GM21367 (cell line): Measurements from ENCODE around the gene CYP2A7.
"Not testable (repeated sequence)": the region's sequence is repeated elsewhere in the genome, so short reads cannot be mapped to it uniquely, and the experiment has no call there.

ENCODE experiments used
- ATAC-seq: cut with Tn5 transposase; IDR thresholded peaks from one replicate; pipeline ENCODE4 v1.9.1; 2021; ENCODE audit not compliant: unreplicated experiment

CYP2A7 gene

DNA sequence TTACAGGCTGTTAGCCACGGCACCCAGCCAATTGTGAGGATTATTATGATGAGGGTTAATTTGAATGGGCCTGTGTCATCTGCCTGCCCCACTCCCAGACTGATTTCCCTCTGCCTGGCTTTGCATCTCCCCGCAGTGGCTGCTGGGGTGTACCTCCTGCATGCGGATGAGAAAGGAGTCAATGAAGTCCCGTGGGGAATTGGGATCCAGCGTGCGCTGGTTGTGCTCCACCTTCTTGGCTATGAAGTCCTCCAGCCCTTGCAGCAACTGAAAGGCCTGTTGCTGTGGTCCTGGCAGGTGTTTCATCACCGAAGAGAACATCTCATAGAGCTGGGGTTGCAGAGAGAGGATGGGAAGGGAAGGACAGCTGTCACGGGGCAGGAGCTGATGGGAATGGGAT, 35.3 kb downstream of the CYP2A7 start:
- ATAC-seq = not testable (repeated sequence)

DNA sequence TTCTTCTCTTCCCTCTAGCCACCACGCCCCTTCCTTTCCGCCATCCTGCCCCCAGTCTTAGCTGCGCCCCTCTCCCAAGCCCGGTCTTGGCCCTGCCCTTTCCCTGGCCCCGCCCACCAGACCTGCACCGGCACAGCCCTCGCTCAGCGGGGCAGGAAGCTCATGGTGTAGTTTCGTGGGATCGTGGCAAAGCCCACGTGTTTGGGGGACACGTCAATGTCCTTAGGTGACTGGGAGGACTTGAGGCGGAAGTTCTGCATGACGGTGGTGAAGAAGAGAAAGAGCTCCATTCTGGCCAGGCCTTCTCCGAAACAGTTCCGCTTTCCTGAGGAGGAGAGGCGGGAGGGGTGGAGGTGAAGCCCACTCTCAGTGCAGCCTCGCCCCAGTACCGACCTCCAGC, 38.4 kb downstream of the CYP2A7 start:
- not testable (repeated sequence) for ATAC-seq

DNA sequence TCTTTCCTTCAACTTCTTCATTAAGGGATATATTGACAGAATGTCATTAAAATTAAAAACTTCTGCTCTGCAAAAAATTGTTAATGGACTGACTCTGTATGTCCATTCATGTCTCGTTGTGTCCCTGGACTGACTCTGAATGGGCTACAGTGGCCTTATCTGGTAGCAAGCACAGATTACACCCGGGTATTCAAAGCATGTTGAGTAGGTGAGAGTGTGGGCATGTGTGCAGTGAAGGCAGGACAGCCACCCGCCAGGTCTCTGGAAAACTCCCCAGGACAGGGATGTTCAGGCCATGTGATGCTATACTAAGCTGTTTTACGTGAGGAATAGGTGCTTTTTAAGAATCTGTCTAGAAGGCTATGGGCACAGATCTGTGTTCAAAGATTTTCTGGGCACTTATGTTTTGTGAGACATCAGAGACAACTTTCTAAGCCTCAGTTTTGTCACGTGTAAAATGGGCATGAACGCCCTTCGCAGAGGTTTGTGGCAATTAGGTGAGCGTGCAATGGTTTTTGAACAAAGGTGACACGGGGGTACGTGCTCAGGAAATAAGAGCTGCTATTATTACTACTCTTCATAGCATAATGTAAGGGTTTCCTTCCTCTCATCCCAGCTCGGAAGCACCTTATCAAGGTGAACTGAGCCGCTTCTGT, 38.9 kb downstream of the CYP2A7 start:
- not testable (repeated sequence) for ATAC-seq

DNA sequence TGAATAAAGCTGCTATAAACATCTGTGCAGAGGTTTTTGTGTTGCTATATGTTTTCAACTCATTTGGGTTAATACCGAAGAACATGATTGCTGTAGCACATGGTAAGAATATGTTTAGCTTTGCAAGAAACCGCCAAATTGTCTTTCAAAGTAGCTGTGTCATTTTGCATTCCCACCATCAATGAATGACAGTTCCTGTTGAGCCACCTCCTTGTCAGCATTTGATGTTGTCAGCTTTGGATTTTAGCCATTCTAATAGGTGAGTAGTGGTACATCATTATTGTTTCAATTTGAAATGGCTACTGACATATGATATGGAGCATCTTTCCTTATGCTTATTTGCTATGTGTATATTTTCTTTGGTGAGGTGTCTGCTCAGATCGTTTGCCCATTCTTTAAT, 40.0 kb downstream of the CYP2A7 start:
- ATAC-seq = not testable (repeated sequence)

DNA sequence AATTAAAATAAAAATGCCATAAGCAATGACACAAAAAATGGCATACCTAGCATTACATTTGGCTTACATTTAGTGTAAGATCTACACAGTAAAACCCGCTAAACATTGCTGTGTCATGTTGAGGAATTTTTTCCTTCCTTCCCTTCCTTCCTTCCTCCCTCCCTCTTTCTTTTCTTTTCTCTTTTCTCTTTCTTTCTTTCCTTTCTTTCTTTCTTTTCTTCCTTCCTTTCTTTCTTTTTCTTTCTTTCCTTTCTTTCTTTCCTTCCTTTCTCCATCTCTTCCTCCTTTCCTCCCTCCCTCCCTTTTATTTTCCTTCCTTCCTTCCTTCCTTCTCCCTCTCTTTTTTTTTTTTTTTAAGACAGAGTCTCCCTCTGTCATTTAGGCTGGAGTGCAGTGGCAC, 43.6 kb downstream of the CYP2A7 start:
- not testable (repeated sequence) for ATAC-seq

DNA sequence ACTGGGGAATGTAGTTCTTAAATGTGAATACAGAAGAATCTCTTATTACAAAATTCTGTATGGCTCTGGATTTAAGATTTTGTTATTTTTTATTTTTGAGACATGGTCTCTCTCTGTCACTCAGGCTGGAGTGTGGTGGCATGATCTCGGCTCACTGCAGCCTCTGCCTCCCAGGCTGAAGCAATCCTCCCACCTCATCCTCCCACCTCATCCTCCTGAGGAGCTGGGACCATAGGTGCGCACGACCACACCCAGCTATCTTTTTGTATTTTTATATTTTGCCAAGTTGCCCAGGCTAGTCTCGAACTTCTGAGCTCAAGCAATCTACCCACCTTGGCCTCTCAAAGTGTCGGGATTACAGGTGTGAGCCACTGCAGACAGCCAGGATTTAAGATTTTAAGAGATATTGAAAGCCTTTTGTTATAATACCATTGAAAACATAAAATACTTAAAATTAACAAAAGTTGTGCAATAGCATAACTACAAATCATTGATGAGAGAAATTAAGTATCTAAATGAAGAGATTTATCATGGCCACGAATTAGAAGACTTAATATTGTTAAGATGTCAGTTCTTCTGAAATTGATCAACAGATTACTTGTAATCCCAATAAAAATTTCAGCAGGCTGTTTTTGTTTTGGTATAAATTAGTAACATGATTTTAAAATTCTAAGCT, 45.1 kb downstream of the CYP2A7 start:
- ATAC-seq = no peak

DNA sequence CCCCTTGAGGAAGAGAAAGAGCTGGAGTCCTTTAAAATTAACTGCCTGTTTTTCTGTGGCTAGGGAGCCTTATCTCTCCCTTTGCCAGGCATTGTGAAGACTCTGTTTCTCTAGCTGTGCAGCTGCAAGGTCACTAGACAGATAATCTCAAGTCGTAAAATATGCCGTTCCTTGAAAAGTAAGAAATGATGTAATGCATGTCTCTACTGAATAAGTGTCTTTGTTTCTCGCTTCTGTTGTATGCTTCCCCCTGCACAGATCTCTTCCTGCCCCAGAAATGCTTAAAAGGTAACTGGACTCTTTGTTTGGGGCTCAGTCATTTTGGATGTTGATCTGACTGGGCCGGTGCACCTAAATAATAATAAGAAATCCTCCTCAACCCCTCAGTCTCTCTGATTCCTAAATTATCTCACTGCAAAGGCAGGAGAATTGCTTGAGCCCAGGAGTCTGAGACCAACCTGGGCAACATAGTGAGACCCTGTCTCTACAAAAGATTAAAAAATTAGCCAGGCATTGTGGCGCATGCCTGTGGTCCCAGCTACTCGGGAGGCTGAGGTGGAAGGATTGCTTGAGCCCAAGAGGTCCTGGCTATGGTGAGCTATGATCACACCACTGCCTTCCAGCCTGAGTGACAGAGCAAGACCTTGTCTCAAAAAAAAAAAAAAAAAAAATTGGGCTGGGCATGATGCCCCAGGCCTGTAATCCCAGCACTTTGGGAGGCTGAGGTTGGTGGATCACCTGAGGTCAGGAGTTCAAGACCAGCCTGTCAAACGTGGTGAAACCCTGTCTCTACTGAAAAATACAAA, 48.1 kb downstream of the CYP2A7 start:
- not testable (repeated sequence) for ATAC-seq

DNA sequence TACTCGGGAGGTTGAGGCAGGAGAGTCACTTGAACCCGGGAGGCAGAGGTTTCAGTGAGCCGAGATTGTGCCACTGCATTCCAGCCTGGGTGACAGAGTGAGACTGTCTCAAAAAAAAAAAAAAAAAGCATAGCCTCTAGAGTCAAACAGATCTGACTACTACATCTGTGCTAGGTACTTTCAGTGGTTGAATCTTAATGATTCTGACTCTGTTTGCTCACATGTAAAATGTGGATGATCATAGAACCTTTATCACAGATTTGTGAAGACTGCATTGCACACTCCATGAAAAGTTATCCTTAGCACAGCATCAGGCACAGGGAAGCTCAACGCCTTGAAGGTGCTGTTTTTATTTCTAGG, 49.6 kb downstream of the CYP2A7 start:
- not testable (repeated sequence) for ATAC-seq

DNA sequence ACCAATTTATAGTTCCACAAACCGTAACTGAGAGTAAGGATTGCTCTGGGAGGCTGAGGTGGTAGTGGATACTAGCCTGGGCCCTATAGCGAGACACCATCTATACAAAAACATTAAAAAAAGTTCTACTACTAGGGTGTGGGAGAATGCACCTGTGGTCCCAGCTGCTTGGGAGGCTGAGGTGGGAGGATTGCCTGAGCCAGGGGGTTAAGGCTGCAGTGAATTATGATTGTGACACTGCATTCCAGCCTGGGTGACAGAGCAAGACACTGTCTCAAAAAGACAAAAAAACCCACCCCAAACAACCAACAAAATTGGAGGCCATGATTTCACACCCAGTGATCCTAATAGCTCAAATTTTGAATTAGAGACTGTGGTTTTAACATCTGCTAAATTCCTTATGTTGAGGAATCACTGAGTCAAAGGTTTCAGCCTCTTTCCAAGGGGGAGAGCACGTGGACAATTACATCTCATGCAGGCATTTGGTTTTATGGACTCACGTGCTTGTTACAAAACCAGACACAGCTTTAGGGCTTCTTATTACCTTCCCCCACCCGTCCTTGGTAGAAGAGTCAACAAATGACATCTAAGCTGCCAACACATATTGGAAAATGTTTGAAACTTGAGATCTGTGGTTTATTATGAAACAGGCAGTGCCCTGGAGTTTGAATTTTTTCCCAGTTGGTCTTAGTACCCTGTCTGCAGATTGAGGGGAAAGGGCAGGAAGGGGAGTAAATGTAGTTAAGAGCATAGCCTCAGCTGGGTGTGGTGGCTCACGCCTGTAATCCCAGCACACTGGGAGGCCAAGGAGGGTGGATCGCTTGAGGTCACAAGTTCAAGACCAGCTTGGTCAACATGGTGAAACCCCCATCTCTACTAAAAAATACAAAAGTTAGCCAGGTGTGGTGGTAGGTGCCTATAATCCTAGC, 50.3 kb downstream of the CYP2A7 start:
- ATAC-seq = no peak

DNA sequence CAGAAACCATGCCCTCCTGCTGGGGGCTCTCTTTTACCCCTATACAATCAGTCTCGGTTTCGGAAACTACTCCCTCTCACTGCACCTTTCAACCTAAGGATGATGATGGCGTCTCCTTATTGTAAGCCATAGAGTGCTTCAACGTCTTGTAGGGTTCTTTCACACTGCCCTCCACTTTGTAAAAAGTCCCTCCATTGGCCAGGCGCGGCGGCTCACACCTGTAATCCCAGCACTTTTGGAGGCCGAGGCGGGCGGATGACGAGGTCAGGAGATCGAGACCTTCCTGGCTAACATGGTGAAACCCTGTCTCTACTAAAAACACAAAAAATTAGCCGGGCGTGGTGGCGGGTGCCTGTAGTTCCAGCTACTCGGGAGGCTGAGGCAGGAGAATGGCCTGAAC, 51.3 kb downstream of the CYP2A7 start:
- not testable (repeated sequence) for ATAC-seq

DNA sequence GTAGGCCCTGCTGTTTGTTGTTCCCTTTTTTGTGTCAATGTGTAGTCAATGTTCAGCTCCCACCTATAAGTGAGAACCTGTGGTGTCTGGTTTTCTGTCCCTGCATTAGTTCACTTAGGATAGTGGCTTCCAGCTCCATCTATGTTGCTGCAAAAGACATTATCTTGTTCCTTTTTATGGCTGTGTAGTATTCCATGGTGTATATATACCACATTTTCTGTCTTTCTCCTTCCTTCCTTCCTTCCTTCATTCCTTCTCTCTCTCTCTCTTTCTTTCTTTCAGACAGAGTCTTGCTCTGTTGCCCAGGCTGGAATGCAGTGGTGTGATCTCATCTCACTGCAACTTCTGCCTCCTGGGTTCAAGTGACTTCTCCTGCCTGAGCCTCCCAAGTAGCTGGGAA, 52.8 kb downstream of the CYP2A7 start:
- no peak for ATAC-seq

DNA sequence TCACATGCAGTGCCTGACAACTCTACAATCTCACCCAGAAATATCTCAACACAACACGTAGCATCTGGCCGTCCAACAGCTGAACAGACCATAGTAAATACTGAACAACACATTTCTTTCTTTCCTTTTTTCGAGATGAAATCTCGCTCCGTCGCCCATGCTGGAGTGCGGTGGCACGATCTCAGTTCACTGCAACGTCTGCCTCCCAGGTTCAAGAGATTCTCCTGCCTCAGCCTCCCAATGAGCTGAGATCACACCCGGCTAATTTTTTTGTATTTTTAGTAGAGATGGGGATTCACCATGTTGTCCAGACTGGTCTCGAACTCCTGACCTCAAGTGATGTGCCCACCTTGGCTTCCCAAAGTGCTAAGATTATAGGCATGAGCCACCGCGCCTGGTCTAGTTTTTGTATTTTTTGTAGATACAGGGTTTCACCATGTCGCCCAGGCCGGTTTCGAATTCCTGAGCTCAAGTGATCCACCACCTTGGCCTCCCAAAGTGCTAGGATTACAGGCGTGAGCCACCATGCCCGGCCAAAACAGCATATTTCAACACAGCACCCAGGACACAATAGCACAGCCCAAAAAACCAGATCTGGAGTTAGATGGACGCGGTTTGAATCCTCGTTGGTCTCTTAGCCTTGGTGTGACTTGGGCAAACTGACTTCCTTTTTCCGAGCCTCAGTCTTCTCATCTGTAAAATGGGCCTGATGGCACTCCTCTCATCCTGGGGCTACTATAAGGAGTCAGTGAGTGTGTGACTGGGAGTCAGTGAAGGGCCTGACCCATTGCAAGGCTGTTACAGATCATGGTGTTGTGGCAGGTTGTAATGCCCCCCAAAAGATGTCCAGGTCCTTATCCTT, 54.4 kb downstream of the CYP2A7 start:
- ATAC-seq = no peak

DNA sequence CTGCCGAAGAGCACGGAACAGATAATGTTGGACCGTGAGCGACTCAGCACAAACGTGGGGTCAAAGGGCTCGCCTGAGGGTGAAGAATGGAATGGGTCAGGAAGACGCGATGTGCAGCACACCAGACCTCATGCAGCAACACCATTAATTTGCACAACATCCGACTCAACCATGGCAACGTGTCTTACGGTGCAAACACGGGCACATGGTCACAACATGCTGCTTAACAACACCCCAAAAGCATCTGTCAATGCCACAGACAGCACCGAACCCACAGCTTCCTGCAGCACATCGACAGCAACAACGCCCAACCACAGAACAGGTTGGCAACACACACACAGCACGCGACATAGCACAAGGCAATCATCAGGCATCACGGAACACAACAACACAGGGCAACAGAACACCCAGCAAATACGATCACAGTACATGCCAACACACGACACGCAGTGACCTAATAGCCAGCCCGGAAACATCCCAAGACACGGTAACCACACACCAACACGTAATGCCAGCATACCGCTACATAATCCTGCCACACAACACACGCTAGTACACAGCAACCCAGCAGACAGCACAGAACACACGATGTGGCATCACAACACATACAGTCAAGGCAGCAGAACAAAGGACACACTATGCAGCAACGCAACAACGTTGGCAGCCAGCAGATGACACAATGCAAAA, 55.2 kb downstream of the CYP2A7 start:
- not testable (repeated sequence) for ATAC-seq

DNA sequence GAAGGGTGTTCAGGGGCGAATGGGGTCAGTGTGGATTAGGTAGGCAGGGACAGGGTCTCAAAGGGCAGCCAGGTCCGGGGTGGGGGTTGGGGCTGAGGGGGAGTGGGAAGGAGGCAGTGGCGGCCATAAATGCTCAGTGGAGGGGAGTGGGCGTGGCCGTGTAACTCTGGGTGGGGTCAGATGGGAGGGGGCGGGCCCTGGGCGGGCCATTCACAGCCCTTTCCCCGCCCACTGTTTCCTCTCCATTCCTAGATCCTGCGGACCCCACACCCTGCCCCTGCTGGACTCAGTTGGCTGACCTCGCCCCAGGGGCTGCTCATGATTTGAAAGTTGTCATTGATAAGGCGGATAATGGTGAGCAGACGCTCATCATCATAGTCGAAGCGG, 55.7 kb downstream of the CYP2A7 start:
- not testable (repeated sequence) for ATAC-seq

DNA sequence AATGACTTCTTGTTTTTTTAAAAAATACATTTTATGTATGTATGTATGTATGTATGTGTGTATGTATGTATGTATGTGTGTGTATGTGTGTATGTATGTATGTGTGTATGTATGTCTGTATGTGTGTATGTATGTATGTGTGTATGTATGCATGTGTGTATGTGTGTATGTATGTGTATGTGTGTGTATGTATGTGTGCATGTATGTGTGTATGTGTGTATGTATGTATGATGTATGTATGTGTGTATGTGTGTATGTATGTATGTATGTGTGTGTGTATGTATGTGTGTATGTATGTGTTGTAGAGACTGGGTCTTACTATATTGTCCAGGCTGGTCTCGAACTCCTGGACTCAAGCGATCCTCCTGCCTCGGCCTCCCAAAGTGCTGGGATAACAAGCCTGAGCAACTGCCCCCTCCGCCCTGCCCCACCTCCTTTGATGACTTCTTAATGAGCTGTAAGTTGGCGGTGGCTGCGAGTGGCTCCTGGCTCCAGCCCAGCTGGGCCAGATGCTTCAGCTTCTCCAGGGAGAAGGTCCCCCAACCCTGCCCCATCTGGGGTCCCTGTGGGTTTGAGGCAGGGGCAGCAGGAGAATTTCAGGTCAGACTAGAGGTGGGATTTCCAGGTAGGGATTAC, 56.5 kb downstream of the CYP2A7 start:
- ATAC-seq = not testable (repeated sequence)
